Measurements from ENCODE around the gene CENPO.
"Not testable (repeated sequence)": the region's sequence is repeated elsewhere in the genome, so short reads cannot be mapped to it uniquely, and the experiment has no call there.

The CENPO gene

GRCh38 chr2:24788816-24789215 is 4.4 kb upstream of the CENPO start:
- no peak for ATAC-seq

DNA sequence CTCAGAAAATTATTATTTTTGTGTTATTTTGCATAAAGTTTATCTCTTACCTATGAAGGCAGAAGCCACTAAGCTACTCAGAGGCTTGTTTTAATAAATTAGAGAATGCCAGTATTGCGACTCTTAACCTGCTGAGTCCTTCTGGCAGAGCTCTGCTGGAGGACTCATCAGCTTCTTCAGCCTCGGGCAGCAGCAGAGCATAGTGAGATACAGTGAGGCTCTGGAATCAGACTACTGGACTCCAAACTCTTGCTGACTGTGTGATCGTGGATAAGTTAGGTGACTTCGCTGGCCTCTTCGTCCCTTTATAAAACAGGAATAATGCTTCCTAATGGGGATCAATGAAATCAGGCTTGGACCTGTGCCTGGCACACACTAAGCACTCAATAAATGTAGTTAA is 1.8 kb upstream of the CENPO start:
- no peak for ATAC-seq

DNA sequence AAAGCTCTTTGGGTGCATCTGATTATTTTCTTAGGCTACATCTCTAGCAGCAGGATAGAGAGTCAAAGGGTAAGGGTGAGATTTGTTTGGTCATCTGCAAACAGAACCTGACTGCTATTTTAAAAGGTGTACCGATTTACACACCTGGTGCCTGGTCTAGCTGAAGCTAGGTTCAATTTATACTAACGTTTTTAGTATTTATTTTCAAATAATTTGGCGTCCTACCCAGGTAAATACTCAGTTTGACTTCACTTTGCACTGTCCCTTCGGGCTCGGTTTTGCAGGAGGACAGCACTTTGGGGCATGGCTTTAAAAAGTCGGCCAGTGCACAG is 717 bp upstream of the CENPO start:
- no peak for ATAC-seq

- no peak for ATAC-seq
Measured at GRCh38 chr2:24793761-24794435, 673 bp downstream of the CENPO start.

DNA sequence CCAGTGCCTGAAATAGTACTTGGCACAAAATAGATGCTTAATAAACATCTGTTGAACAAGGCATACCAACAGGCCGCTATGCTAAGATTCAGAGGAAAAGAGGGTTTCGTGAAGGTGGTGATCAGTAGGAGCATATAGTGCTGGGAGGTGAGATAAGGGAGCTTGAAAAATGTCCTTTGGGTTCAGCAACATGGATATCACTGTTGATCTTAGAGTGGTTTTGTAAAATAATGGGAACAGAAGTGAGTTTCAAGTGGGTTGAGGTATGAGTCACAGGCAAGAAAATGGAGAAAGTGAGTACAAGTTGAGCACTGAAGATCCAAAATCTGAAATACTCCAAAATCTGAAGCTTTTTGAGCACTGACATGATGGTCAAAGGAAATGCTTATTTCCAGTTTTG is 4.4 kb downstream of the CENPO start:
- ATAC-seq: no peak

DNA sequence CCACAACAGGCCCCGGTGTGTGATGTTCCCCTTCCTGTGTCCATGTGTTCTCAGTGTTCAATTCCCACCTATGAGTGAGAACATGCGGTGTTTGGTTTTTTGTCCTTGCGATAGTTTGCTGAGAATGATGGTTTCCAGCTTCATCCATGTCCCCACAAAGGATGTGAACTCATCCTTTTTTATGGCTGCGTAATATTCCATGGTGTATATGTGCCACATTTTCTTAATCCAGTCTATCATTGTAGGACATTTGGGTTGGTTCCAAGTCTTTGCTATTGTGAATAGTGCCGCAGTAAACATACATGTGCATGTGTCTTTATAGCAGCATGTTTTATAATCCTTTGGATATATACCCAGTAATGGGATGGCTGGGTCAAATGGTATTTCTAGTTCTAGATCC is 7.3 kb downstream of the CENPO start:
- ATAC-seq: not testable (repeated sequence)

DNA sequence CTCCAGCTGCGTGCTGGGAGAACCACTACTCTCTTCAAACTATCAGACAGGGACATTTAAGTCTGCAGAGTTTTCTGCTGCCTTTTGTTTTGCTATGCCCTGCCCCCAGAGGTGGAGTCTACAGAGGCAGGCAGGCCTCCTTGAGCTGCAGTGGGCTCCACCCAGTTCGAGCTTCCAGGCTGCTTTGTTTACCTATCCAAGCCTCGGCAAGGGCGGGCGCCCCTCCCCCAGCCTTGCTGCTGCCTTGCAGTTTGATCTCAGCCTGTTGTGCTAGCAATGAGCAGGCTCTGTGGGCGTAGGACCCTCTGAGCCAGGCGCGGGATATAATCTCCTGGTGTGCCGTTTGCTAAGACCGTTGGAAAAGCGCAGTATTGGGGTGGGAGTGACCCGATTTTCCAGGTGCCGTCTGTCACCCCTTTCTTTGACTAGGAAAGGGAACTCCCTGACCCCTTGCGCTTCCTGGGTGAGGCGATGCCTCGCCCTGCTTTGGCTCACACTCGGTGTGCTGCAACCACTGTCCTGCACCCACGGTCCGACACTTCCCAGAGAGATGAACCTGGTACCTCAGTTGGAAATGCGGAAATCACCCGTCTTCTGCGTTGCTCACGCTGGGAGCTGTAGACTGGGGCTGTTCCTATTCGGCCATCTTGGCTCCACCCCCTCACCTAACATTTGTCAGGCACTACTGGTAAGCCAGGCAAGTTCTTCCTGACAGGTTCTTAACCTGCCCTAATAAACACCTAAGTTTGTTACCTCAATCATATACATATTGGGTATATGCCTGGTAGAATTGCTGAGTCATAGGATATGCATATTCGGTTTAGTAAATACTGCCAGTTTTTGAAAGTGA is 12.8 kb downstream of the CENPO start:
- ATAC-seq: peak in 1 of 2 donors; percentile 30

GRCh38 chr2:24806661-24807036 is 13.4 kb downstream of the CENPO start:
- ATAC-seq: no peak

DNA sequence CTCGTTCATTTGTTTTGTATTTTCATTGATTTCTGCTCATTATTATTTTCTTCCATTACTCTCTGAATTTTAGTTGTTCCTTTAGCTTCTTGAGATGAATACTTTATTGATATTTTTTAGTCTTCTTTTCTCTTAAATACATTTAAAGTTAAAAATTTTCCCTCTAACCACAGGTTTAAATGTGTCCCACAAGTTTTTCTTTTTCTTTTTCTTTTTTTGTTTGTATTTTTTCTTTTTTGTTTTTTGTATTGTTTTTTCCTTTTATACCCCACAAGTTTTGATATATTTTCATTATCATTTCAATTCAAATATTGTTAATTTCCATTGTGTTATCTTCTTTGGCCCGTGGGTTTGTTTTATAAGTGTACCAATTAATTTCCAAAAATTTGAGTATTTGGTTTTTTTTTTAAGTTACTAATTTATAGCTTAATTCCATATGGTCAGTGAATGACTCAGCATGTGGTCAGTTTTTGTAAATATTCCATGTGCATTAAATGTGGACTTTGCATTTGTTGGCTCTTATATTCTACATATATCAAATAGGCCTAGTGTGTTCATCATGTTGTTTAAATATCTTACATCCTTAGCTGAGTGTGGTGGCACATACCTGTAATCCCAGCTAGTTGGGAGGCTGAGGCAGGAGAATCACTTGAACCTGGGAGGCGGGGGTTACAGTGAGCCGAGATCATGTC is 16.2 kb downstream of the CENPO start:
- no peak for ATAC-seq

DNA sequence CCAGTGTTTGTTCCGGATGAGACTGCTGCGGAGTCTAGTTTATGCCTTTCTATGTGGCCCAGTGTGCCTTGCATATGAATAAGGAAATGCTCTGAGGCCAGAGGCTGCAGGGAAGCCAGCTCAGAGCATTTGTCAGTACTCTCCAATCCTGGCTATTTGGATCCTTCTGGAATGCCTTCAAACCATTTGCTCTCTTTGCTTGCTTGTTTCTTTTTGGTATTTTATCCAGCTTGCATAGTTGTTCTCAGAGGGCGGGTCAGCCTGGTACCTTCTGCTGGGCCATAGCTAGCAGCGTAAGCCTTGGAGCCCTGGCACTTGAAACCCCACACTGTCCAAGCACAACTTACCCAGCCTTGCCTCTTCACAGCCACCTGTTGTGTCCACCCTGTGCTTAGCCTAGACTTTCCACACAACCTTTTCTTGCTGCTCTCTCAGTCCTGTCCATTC is 20.5 kb downstream of the CENPO start:
- no peak for ATAC-seq

GRCh38 chr2:24814516-24814915 is 21.3 kb downstream of the CENPO start:
- no peak for ATAC-seq

- no peak for ATAC-seq
Measured at GRCh38 chr2:24815171-24815570, 21.9 kb downstream of the CENPO start.

DNA sequence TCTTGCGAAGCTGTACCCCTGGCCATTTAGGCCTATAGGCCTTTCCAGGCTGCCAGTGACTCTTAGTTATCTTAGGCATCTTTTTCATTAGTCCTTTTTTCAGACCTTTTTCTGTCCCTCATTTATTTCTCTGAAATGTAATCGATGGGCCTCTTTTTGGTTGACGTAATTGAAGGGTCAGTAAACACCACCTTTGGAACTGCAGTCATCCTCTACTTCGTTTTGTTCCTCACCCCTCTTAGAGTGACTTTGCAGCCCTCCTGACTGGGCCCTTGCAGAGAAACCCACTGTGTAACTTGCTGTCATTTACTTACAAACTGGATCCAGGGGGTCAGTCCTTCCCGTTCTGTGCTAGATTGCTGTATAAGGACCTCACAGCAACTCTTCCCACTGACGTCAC is 23.2 kb downstream of the CENPO start:
- ATAC-seq: no peak

- no peak for ATAC-seq
Measured at GRCh38 chr2:24816884-24817283, 23.7 kb downstream of the CENPO start.

- peak; percentile 70 to 77 for ATAC-seq
Measured at GRCh38 chr2:24818721-24819167, 25.5 kb downstream of the CENPO start.

- no peak for ATAC-seq
Measured at GRCh38 chr2:24819442-24820174, 26.4 kb downstream of the CENPO start.

DNA sequence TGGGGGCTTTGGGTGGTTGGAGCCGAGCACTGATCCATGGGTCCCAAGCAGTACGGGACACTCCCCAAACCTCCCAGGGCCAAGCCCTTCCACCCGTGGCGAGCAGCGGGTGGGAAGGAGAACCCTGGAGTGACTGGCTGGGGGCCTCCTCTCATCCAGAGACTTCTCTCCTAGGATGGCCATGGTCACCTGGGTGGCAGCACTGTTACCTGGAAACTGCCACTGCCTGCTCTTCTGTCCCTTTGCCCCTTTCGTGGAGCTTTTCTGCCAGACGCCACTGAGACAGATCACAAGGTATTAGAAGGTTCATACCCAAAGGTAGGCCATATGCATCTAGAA is 26.9 kb downstream of the CENPO start:
- no peak for ATAC-seq

DNA sequence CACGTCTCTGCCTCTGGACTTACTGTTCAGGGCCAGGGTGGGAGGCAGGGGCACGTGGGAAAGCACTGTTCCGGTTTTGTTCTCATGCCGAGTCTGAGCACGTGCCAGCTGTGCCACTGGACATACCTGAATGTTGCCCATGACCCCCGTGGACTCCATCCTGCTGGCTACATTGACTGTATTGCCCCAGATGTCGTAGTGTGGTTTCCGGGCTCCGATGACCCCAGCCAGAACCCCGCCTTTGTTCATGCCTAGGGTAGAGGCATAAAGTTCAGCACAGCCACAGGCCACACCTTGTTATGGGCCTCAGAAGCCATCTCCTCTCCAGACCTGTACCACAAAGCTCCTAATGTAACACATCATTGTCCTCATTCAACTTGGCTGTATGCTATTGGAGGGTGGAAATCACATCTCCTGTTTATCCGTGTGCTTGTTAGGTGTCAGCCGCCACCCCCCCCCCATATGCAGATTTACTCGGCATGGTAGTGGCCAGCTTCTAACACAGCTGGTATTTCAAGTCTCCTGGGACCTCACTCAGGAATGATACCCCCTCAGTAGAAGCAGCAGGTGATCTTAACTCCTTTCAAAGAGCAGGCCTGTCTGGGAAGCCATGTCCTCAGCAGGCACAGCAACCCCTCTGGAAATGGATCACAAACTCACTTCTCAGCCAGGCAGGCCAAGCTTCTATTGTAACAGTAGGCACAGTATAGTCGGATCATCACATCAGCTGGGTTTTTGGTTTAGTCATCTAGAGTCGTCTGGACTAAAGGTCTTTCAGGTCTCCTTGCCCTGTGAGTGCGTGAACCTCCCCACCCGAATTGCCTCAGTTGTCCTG is 27.6 kb downstream of the CENPO start:
- ATAC-seq: no peak

DNA sequence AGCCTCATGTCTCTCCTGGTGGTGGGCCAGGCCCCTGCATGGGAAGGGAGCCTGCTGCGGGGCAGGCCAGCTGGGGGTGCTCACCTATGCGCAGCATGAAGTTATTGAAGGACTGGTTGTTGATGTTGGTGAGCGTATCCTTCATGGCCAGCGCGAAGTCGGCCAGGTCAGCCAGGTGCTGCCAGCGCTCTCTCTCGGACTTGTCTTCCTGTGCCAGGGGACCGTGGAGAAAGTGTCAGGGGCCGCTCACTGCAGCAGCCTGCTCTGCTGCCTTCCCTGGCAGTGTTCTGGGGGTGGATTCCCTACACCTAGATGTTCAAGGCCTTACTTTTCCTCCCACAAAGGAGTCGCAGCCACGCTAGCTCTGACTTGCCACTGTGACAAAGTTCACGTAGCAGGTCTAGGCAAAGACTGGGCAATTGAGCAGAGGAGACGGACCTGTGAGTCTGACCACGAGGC is 28.2 kb downstream of the CENPO start:
- ATAC-seq: no peak

DNA sequence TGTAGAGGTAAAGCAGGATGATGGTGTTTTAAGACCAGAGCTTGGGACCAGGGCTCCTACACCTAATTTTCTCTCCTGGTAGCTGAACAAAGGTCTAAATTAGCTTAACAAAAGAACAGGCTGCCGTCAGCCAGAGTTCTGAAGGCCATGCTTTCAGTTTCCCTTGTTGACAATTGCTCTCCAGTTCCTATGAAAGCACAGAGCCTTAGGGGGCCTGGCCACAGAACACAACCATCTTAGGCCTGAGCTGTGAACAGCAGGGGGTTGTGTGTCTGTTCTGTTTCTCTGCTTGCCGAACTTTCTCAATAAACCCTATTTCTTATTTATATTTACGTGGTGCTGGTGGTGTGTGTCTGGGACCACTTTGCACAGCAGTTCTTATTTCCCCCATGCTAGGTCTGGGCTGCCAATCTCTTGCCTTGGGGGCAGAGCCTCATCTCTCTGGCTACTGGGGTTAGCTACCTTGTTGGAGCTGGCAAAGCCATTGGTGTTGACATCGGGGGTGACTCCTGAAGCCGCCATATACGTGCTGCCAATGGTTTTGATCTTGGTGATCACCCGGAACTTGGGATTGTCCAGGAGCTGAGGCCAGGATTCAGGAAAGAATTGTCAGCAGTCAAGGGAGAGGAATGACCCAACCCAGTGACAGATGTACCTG is 29.0 kb downstream of the CENPO start:
- no peak for ATAC-seq

GRCh38 chr2:24824071-24824588 is 30.9 kb downstream of the CENPO start:
- ATAC-seq: no peak
